CD4-positive, alpha-beta T cell (primary cell): ENCODE measurements around the gene VRK2. TPM values are rescaled to one million over a fixed set of nuclear protein-coding genes. Genes with fewer than 3 reads are reported as not detected.

ENCODE experiments used
- ATAC-seq: fragments of 200-7000 bp; cut with Tn5 transposase; one replicate; pipeline ENCODE4 v1.10.0; 2022; ENCODE audit warnings: mild to moderate bottlenecking; ENCODE audit not compliant: poor library complexity
- CTCF ChIA-PET: fragments of 350-600 bp; sonication (Branson Sonifier 250); formaldehyde crosslinking; loops from one replicate; lab custom pipeline; 2021; ENCODE audit warnings: antibody characterized with exemption, inconsistent platforms; lab: Charles Lee
- POLR2A ChIA-PET: fragments of 350-600 bp; sonication (Branson Sonifier 250); formaldehyde crosslinking; loops from one replicate; lab custom pipeline; 2021; ENCODE audit warnings: antibody characterized with exemption, inconsistent platforms; lab: Charles Lee
- DNase-seq, 14 experiments: peaks; one replicate each; pipeline ENCODE4 v3.0.0-alpha.2; 2013 to 2020; ENCODE audit warnings: mixed read lengths in 2 of 14
- H3K27ac ChIP-seq, 2 donors: one replicate each; pipeline versions ENCODE4 v1.5.1 to v1.7.0; 2013; ENCODE audit warnings: low read length in 2 of 2, low read depth in 1 of 2, mild to moderate bottlenecking in 1 of 2
- H3K27me3 ChIP-seq, 2 experiments: 1 replicate in 1 of 2; 2 replicates in 1 of 2; pipeline versions ENCODE4 v1.6.1 to v1.7.0; 2013; ENCODE audit warnings: low read length in 2 of 2, control low read depth in 1 of 2, mild to moderate bottlenecking in 1 of 2, moderate library complexity in 1 of 2; ENCODE audit not compliant: insufficient read depth in 2 of 2, control insufficient read depth in 1 of 2
- H3K36me3 ChIP-seq: one replicate; pipeline ENCODE4 v1.6.1; 2013; ENCODE audit warnings: low read length, control low read depth; ENCODE audit not compliant: insufficient read depth
- H3K4me1 ChIP-seq: one replicate; pipeline ENCODE4 v1.6.1; 2013; ENCODE audit warnings: low read length, control low read depth; ENCODE audit not compliant: insufficient read depth
- H3K4me3 ChIP-seq: one replicate; pipeline ENCODE4 v1.5.1; 2013; ENCODE audit warnings: mild to moderate bottlenecking, low read length, moderate library complexity
- H3K9me3 ChIP-seq, 2 experiments: 1 replicate in 1 of 2; 2 replicates in 1 of 2; pipeline versions ENCODE4 v1.6.1 to v1.7.0; 2013; ENCODE audit warnings: low read length in 2 of 2, mild to moderate bottlenecking in 2 of 2, control low read depth in 1 of 2, moderate library complexity in 1 of 2; ENCODE audit not compliant: control insufficient read depth in 1 of 2, insufficient read depth in 1 of 2
- H3K27ac Mint-ChIP-seq: one replicate; pipeline ENCODE4 v1.8.0; 2020; ENCODE audit warnings: mixed read lengths
- H3K27me3 Mint-ChIP-seq: one replicate; pipeline ENCODE4 v1.8.0; 2021; ENCODE audit warnings: mixed read lengths
- H3K36me3 Mint-ChIP-seq: one replicate; pipeline ENCODE4 v1.8.0; 2021; ENCODE audit warnings: low read depth, mixed read lengths
- H3K4me1 Mint-ChIP-seq: one replicate; pipeline ENCODE4 v1.8.0; 2021; ENCODE audit warnings: low read depth, mixed read lengths
- H3K4me3 Mint-ChIP-seq: one replicate; pipeline ENCODE4 v1.8.0; 2020; ENCODE audit warnings: mild to moderate bottlenecking, mixed read lengths
- H3K9me3 Mint-ChIP-seq: one replicate; pipeline ENCODE4 v1.8.0; 2020; ENCODE audit warnings: mixed read lengths
- intact Hi-C, 2 experiments: fragments of 100-400 bp; cut with DNase I in 1 of 2; cut with micrococcal nuclease in 1 of 2; formaldehyde crosslinking; loops; one replicate each; pipeline versions ENCODE4 v1.15.1 to v1.9.0; 2023 to 2025; cut with DNase I, micrococcal nuclease
- total RNA-seq, 174 experiments: library from RNA in 2 of 174; stranded (reverse) in 2 of 174; gene quantifications; one replicate each; pipeline ENCODE4 v1.2.3 and lab custom pipeline; 2021 to 2026
- TF ChIP-seq, protein P1 (sequence below): fragments of 200-600 bp; IDR thresholded peaks from one replicate; pipeline ENCODE4 v1.8.0; 2022; ENCODE audit warnings: antibody characterized with exemption, mild to moderate bottlenecking

VRK2 gene
- total RNA-seq, 2 experiments from 2014 or later, result 11.1 to 11.5 TPM

DNA sequence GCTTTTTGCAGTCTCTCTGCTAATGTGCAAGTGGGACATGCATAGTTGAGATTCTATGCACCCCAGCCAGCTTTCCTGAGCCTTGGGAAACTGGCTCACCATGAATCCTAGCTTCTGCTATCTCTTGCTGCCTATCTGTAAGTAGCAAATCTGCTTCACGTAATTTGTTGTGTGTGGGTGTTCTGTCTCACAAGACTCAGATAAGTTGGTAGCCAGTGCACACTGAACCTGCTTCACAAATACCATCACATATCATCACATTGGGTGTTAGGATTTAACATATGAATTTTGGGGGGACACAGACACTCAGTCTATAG is 13.9 kb upstream of the VRK2 start:
- ATAC-seq, result no peak
- Mint-ChIP-seq H3K4me1 (no peaks in the 10 kb centered on the region), H3K4me3 (no peak overlapping the region), H3K9me3 (no peaks in the 10 kb centered on the region), H3K36me3 (no peaks in the 10 kb centered on the region), H3K27ac (no peak overlapping the region), H3K27me3 (no peaks in the 10 kb centered on the region)
- no peak overlapping the region for H3K4me3 ChIP-seq
- ChIA-PET POLR2A (no interaction called here), CTCF (interaction anchor here (0.6 kb wide), 1 partner anchor 158 kb away, joined by 3 read pairs; no protein-coding TSS in a partner anchor)
- no peaks in the 10 kb centered on the region for H3K27me3 ChIP-seq
- H3K27ac ChIP-seq, result no peak overlapping the region
- no peaks in the 10 kb centered on the region for H3K36me3 ChIP-seq
- no peaks in the 10 kb centered on the region for H3K4me1 ChIP-seq
- TF ChIP-seq, protein P1, sequence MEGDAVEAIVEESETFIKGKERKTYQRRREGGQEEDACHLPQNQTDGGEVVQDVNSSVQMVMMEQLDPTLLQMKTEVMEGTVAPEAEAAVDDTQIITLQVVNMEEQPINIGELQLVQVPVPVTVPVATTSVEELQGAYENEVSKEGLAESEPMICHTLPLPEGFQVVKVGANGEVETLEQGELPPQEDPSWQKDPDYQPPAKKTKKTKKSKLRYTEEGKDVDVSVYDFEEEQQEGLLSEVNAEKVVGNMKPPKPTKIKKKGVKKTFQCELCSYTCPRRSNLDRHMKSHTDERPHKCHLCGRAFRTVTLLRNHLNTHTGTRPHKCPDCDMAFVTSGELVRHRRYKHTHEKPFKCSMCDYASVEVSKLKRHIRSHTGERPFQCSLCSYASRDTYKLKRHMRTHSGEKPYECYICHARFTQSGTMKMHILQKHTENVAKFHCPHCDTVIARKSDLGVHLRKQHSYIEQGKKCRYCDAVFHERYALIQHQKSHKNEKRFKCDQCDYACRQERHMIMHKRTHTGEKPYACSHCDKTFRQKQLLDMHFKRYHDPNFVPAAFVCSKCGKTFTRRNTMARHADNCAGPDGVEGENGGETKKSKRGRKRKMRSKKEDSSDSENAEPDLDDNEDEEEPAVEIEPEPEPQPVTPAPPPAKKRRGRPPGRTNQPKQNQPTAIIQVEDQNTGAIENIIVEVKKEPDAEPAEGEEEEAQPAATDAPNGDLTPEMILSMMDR, result no peak
- H3K9me3 ChIP-seq, result no peaks in the 10 kb centered on the region
- DNase-seq, result no peak
- intact Hi-C loops, result no loop called here

DNA sequence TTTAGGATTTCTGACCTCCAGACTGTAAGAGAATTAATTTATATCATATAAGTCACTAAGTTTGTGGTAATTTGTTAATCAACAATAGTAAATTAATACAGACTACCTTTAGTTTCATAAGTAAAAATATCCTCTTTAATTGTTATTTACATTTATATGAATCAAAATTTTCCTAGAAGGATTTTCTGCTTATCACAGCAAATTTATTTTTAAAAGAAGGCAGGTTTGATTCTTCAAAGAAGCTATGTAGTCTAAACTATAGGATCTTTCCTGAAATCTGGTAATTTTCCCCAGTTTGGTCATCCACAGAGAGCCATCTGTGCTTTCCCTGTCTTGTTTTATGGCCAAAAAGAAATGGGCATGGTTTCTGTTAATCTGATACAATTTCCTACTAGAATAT is 13.1 kb upstream of the VRK2 start:
- Histone ChIP-seq H3K9me3 (no peaks in the 10 kb centered on the region), H3K36me3 (no peaks in the 10 kb centered on the region), H3K4me3 (no peak overlapping the region), H3K27me3 (no peaks in the 10 kb centered on the region), H3K4me1 (no peaks in the 10 kb centered on the region), H3K27ac (no peak overlapping the region)
- ChIA-PET CTCF (no interaction called here), POLR2A (no interaction called here)
- ATAC-seq (no peak), DNase-seq (no peak)
- Mint-ChIP-seq H3K36me3 (peaks cover 4% of the 10 kb centered on the region), H3K27ac (no peak overlapping the region), H3K4me3 (no peak overlapping the region), H3K9me3 (no peaks in the 10 kb centered on the region), H3K27me3 (no peaks in the 10 kb centered on the region), H3K4me1 (no peaks in the 10 kb centered on the region)
- intact Hi-C loops, result no loop called here
- TF ChIP-seq, protein P1, result no peak

DNA sequence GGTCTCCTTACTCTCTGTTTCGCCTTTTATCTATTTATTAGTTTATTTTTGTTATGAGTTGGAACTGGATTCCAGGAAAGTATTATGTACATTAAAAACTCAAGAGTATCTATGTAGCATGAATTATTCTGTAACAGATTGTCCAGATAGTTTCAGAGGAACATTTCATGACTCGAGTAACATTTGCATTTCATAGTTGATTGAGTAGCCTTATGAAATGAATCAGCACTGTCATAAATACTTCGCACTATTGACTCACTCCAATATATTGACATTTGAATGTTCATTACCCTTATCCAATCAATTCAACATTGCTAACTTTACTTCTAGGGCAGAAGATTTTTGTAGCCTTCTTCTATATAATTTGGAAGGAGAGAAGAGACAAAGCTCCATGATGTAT is 11.3 kb upstream of the VRK2 start:
- intact Hi-C loops, result no loop called here
- DNase-seq, result no peak
- H3K4me3 ChIP-seq, result no peak overlapping the region
- H3K36me3 ChIP-seq, result no peaks in the 10 kb centered on the region
- H3K27me3 Mint-ChIP-seq, result no peaks in the 10 kb centered on the region
- TF ChIP-seq, protein P1, result no peak
- peaks cover 6% of the 10 kb centered on the region for H3K36me3 Mint-ChIP-seq
- CTCF ChIA-PET, result no interaction called here
- H3K9me3 Mint-ChIP-seq, result no peaks in the 10 kb centered on the region
- no peaks in the 10 kb centered on the region for H3K4me1 Mint-ChIP-seq
- no peak overlapping the region for H3K4me3 Mint-ChIP-seq
- H3K27ac Mint-ChIP-seq, result no peak overlapping the region
- POLR2A ChIA-PET, result no interaction called here
- no peaks in the 10 kb centered on the region for H3K4me1 ChIP-seq
- no peak overlapping the region for H3K27ac ChIP-seq
- no peak for ATAC-seq
- H3K27me3 ChIP-seq, result no peaks in the 10 kb centered on the region
- H3K9me3 ChIP-seq, result no peaks in the 10 kb centered on the region
